ENCODE data around the gene KRTAP4-4.

The KRTAP4-4 gene

GRCh38 chr17:41116297-41116696, 44.3 kb downstream of the KRTAP4-4 start:
- no peak for DNase-seq (ENCODE audit: low read depth in 2 of 2, low spot score in 1 of 2)

GRCh38 chr17:41111151-41111885, 49.2 kb downstream of the KRTAP4-4 start:
- DNase-seq (ENCODE audit: low read depth in 2 of 2, low spot score in 1 of 2) = no peak

All from stimulated activated CD8-positive, alpha-beta memory T cell treated with anti-CD3 and anti-CD28 coated beads, Interleukin-4, amount 100 ng/mL, for 4 hours (primary cell).